Stimulated activated CD4-positive, alpha-beta T cell treated with anti-CD3 and anti-CD28 coated beads, Interleukin-4, amount 100 ng/mL, for 48 hours (primary cell): Measurements from ENCODE around the gene TIGD6.
A peak's percentile ranks its signal among the peaks of the same experiment; 100 is the strongest.
"Not testable (repeated sequence)": the region's sequence is repeated elsewhere in the genome, so short reads cannot be mapped to it uniquely, and the experiment has no call there.

Experiments
- DNase-seq, 2 donors: peaks; one replicate each; pipeline ENCODE4 v3.0.0-alpha.2; 2020; ENCODE audit warnings: low read depth in 2 of 2

TIGD6 gene

GRCh38 chr5:149975409-149975808 is 25.0 kb downstream of the TIGD6 start:
- no peak for DNase-seq

GRCh38 chr5:149969181-149969930 is 31.1 kb downstream of the TIGD6 start:
- no peak for DNase-seq

GRCh38 chr5:149966946-149967345 is 33.5 kb downstream of the TIGD6 start:
- DNase-seq = no peak

- DNase-seq = no peak
Measured at GRCh38 chr5:149963729-149964128, 36.7 kb downstream of the TIGD6 start.

GRCh38 chr5:149962601-149963300 is 37.7 kb downstream of the TIGD6 start:
- DNase-seq = no peak

- DNase-seq = no peak
Measured at GRCh38 chr5:149961957-149962409, 38.5 kb downstream of the TIGD6 start.

GRCh38 chr5:149961186-149961685 is 39.2 kb downstream of the TIGD6 start:
- no peak for DNase-seq

GRCh38 chr5:149960272-149961185 is 39.9 kb downstream of the TIGD6 start, which contains the start of gene SLC26A2:
Gene SLC26A2 (plus strand): TSS chr5:149960758. CDS start chr5:149977653, 16,895 bp downstream.
- peak; percentile 86 to 95 for DNase-seq

- peak; percentile 21 to 46 for DNase-seq
Measured at GRCh38 chr5:149959406-149960236, 40.8 kb downstream of the TIGD6 start.

GRCh38 chr5:149957855-149958254 is 42.6 kb downstream of the TIGD6 start:
- DNase-seq = no peak

- DNase-seq = no peak
Measured at GRCh38 chr5:149956685-149957084, 43.8 kb downstream of the TIGD6 start.

GRCh38 chr5:149954798-149955197 is 45.7 kb downstream of the TIGD6 start:
- no peak for DNase-seq

- DNase-seq = no peak
Measured at GRCh38 chr5:149953436-149954121, 46.9 kb downstream of the TIGD6 start.

GRCh38 chr5:149951138-149951749 is 49.2 kb downstream of the TIGD6 start:
- no peak for DNase-seq

GRCh38 chr5:149948993-149949392 is 51.5 kb downstream of the TIGD6 start:
- DNase-seq = no peak

GRCh38 chr5:149946118-149946517 is 54.3 kb downstream of the TIGD6 start:
- no peak for DNase-seq

GRCh38 chr5:149944666-149945065 is 55.8 kb downstream of the TIGD6 start, which contains the start of gene PDE6A:
Gene PDE6A (minus strand): TSS chr5:149944793. CDS start chr5:149944673, 120 bp downstream.
- no peak for DNase-seq

- DNase-seq = not testable (repeated sequence)
Measured at GRCh38 chr5:149943177-149943949, 57.1 kb downstream of the TIGD6 start.
